HG02938 (cell line): ENCODE measurements around the gene SLC25A43.
"Not testable (repeated sequence)": the region's sequence is repeated elsewhere in the genome, so short reads cannot be mapped to it uniquely, and the experiment has no call there.

Experiments
- ATAC-seq: cut with Tn5 transposase; IDR thresholded peaks from one replicate; pipeline ENCODE4 v1.9.1; 2021; ENCODE audit warnings: mild to moderate bottlenecking, moderate library complexity; ENCODE audit not compliant: unreplicated experiment

The SLC25A43 gene

DNA sequence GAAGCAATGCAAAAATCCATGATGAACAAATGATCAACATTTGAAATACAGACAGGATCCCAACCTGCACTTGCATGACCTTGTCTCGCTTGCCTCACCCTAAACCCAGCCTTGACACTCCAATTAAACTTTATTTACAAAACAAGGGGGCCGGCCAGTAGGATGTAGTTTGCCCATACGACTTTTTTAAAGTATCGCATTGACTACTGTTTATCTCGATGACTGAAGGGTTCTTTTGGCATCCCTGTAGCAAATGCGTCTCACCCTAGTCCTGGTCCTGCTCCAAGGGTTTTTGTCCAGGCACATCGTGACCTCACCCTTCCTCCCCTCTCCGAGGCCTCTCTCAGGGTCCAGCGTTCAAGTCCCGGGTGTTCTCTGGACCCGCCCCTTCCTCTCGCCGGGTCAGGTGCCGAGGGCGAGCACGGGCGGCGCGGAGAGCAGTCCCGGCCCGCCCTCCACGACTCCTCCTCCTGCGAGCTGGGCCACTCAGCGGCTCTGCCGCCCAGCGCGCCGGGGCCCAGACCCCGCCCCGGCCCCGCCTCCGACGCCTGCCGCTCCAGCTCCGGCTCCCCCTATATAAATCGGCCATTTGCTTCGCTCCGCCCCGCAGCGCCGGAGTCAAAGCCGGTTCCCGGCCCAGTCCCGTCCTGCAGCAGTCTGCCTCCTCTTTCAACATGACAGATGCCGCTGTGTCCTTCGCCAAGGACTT, 68.9 kb downstream of the SLC25A43 start, which contains the start of gene SLC25A5:
TSS of gene SLC25A5 (plus strand) at position 603 of the 709 bp plus-strand sequence. CDS start at position 675, 72 bp downstream.
- ATAC-seq: peak; percentile 63

DNA sequence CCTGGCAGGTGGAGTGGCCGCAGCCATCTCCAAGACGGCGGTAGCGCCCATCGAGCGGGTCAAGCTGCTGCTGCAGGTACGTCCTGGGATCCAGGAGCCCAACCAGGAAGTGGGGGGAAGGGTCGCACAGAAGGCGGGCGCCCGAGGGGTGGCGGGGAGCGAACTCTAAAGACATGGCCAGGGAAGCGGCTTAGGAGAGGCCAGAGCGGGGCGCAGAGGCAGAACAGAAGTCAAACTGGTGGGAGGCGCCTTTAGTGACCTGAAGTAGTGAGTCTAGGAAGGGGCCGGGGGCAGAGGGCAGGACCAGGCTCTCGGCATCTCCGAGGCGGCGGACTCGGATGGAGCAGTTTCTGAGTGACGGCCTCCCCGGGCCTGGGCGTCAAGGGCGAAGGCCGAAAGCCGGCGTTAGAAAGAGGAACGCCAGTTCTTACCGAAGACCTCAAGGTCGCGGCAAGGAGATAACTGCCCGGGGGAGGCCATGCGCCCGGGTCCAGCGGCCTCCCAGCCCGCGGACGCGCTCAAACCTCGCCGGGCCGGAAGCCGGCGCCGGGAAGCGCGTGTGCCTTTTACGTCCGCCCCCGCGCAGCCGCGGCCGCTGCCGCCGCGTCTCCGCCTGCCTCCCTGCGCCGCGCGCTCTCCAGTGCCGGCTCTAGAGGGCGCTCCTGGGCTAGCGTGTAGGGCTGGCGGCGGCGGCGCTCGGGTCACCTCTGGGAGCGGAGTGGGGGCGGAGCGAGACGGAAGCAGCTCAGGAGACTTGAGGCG, 69.6 kb downstream of the SLC25A43 start:
- ATAC-seq: peak; percentile 48

DNA sequence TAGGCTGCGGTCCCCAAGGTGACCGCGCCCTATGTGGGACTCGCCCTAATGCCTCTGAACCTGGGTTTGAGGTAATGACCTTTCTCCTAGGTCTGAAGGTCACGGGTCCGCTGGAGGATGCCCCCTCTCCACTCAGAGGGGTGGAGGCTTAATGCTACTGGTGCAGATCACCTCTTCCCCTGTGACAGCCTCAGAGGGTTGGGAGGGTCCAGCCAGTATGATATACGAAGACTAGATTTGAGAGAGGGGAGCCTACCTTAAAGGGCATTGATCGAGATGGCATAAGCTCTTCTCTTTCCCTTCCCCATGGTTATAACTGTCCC, 70.1 kb downstream of the SLC25A43 start:
- ATAC-seq: no peak

DNA sequence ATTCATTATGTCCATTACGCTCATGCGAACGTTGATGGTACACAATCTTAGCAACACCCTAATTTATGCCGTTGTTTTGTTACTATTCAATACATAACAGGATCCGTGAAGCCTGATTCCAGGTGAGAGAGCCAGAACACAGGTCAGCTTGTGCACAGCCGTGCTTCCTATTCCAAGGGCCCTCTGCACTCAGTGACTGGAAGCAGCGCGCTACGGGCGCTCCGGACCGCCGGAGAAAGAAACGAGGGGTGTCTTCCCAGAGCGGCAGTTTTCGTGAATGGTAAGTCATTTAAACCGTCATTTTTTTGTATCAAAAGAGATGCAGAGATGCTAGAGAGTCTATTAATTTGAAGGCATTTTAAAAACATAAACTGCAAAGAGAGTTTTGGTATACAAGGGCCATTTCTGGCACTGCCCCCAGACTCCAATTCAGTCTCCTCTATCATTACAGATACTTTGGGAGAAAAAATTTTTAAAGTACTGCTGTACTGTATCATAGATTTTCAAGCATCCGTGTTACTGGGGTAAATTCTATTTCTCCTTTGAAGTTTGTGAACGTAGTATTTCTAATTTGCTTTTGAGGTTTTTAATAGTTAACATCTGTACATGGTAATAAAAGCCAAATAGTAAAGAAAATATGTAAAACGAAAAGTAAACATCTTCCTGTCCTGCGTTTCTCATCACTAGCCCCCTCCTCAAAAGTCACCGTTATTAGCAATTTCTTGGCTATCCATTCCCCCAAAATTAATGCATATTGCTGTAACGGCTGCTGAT, 75.7 kb downstream of the SLC25A43 start:
- ATAC-seq: no peak

DNA sequence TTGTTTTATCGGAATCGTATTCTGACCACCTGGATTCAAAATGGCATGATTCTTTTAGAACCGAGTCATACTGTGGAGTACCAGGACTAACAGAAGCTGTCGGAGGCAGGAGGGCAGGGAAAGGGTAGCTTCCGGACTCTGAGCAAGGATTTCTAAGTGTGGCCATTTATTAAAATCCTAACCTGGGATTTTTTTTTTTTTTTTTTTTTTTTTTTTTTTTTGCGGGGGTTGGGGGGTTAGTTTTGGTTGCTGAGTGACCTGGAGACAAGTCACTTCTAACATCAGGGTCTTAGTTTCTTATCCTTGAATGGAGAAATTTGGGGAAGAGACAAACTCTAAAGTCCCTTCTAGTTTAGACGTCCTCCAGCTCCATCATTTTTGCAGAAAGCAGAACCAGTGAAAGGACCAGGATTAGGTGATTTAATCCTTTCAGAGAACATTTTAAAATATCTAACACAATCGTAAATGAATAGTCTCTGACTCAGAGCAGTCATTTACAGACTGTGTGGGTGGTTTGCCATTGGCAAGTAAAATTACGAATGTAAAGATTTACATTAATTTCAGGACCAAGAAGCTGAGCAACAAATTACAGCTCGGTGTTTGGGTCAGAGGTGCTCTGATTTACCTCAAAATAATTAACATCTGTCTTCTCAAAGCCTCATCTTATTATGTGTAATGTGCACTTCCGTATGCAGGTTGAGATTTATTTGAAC, 76.4 kb downstream of the SLC25A43 start:
- no peak for ATAC-seq

DNA sequence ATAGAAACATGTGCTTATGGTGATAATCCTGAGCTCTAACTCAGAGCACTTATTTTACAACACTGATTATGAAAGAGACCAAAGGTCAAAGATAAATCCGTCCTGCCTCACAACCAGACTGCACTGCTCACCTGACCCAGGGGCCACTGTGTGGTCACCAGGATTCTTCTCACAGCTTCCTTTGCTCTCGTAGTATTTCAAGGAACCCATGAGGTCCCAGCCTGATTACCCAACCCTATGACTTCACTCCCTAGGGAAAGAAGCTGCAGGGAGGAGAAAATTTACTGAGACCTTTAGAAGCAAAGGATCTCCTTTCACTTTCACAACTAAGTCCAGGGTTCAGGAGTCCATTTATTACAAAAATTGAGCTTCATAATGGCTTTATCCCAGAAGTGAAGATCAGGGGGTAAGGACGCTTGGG, 78.7 kb downstream of the SLC25A43 start:
- no peak for ATAC-seq

DNA sequence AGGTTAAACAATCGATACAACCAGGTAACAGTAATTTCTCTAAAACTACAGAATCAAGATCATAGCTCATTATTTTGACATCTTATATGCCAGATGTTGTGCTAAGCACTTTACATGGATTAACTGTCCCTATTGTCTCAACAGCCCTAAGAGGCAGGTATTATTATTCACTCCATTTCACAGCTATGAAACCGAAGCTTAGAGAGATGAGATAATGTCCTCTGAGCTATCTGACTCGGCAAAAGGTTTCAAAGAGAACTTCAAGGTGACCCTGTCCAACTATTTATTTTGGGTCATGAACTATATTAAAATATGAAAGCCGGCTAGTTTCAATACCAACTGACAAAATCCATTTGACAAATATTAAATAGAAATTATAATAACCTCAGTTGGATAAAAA, 79.4 kb downstream of the SLC25A43 start:
- ATAC-seq: no peak

DNA sequence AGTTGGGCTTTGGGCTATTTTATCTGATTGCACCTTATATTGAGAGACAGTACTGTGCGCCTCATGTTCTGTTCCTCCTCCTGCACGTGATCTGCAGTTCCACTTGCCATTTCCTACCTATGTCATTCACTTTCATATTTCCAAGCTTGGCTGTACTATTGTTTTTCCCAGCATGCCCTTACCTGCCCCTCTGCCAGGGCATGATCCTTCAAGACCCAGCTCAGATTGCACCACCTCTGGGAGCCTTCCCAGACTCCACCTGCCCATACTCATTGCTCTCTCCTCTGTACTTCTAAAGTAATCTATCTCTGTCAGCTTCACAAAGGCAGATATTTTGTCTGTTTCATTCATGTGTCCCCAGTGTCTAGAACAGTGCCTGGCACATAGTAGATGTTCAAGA, 80.7 kb downstream of the SLC25A43 start:
- ATAC-seq: no peak

DNA sequence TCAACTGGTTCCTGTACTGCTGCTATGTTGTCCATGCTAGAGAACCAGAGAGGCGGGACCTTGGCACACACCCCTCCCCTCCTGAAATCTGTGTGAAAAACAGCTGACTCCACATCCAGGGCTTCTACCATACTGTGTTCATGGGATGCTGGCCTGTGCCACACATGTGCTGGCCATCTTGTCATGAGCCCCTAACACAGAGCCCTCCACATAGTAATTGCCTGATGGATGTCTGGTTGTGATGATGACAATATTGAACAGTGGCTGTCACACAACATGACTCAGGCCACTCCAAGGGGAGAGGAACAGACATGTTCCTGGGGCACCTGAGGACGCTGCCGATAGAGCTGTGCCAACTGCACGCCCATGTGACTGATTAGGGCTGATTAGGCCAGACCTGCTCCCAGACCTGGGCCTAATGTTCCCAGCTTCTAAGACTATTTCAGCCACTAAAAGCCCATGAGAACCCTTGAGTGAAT, 82.2 kb downstream of the SLC25A43 start:
- ATAC-seq: no peak

DNA sequence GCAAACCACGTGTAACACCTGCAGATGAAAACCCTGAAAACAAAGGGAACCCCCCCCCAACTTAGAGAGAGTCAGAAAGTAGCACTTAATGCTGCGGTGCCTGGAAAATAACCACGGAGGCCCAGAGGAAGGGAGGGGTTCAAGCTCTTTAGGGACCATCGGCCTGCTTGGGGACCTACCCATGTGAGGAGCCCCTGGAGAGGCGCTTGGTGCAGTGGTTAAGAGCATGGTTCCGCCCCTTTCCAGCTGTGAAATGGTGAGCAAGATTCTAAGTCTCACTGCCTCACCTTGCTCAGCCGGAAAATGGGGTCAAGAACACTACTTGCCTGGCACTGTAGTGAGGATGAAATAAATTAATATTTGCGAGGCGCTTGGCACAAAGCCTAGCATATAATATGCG, 82.9 kb downstream of the SLC25A43 start:
- ATAC-seq: no peak

DNA sequence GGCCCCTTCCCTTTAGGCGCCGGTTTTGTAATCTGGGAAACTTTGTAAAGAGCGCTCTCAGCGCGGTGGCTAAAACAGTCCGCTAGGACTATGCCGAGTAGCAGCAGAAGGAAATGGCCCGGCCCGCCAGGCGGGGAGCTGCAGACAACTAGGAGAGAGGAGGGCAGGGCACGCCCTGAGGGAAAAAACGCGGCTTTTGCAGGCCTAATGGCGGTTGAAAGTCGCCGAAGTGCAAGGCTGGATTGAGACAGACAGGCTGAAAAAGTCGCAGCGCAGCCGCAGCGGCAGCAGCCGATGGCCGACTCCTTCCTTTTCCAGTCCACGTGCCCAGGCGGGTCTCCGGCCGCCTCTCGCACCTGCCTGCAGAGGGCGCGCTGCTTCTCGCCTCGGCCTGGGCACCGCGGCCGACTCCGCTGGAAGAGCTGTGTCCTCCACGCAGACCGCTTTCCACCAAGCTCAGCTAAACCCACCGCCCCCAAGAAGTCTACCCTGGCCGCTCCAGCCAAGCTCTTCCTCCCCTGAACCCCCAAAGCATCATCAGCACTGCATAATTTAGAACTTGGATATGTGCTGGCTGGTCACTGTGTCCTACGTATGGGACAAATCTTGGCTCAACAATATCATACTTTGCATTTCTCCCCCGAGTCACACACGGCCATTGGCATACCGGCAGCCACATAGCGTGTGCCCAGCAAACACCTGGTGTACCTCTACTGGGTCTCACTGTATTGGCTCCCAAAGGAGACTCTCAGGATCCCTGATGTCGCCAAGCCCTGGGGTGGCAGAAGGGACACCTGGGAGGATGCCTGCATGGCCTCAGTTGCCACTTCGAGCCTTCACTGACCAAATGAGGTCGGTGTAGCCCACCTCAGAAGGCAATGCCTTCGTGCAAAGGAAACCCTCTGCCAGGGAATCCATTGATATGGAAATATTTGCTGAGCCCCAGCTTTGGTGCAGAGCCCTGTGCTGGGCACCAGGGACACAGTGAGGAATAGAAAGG, 83.6 kb downstream of the SLC25A43 start:
- peak; percentile 62 for ATAC-seq

DNA sequence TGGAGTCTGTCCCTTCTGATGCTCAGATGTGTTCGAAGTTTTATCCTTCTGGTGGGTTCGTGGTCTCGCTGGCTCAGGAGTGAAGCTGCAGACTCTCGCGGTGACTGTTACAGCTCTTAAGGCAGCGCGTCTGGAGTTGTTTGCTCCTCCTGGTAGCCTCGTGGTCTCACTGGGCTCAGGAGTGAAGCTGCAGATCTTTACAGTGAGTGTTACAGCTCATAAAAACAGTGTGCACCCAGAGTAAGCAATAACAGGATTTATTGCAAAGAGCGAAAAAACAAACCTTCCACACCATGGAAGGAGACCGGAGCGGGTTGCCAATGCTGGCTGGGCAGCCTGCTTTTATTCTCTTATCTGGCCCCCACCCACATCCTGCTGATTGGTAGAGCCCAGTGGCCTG, 87.6 kb downstream of the SLC25A43 start:
- no peak for ATAC-seq

DNA sequence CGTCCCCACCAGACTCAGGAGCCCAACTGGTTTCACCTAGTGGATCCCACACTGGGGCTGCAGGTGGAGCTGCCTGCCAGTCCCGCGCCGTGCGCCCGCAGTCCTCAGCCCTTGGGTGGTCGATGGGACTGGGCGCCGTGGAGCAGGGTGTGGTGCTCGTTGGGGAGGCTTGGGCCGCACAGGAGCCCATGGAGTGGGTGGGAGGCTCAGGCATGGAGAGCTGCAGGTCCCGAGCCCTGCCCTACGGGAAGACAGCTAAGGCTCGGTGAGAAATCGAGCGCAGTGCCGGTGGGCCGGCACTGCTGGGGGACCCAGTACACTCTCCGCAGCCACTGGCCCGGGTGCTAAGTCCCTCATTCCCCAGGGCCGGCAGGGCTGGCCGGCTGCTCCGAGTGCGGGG, 88.6 kb downstream of the SLC25A43 start:
- not testable (repeated sequence) for ATAC-seq

DNA sequence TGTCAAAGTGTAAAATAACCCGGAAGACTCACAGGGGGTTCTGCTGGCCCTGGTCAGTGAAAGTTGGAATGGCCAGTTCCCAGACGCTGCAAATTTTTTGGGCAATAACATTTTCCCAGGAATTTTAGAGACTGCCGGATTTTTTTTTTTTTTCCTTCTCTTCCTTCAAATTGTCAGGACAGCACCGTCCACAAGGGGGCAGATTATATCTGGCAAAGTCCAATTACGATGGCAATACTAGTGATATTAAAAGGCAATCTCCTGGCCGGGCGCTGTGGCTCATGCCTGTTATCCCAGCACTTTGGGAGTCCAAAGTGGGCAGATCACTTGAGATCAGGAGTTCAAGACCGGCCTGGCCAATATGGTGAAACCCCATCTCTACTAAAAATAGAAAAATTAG, 89.6 kb downstream of the SLC25A43 start:
- no peak for ATAC-seq

DNA sequence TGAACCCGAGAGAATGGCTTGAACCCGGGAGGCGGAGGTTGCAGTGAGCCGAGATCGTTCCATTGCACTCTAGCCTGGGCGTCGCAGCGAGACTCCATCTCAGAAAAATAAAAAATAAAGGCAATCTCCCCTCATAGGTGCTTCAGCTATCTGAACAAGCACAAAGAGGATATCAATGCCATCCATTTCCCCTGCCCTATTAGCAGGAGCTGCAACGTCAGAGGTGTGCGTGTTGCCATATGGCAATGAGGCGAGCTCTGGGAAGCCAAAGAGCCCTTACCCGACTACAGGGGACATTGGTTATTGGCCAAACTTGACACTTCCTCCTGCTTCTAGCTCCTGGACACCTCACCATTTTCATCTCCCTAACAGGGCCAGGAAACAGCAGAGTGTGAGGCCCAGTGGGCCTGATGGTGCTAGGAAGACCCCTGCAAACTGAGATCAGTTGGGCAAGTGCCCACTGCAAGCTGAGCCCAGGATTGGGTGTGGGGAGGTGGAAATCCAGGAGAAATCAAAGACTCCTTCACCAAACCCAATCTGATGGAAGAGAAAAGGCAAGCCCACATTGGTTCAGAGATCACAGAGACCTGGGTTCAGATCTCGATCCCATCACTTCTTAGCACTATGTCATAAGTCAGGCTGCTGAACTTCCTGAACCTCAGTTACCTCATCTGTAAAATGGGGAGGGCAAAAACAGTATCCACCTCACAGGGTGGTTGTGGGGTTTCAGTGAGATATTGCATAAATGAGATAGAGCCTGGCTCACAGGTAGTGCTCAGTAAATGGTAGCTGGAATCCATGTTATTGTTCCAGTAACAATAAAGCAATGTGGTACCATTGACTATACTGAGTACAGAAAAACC, 90.3 kb downstream of the SLC25A43 start:
- ATAC-seq: no peak

DNA sequence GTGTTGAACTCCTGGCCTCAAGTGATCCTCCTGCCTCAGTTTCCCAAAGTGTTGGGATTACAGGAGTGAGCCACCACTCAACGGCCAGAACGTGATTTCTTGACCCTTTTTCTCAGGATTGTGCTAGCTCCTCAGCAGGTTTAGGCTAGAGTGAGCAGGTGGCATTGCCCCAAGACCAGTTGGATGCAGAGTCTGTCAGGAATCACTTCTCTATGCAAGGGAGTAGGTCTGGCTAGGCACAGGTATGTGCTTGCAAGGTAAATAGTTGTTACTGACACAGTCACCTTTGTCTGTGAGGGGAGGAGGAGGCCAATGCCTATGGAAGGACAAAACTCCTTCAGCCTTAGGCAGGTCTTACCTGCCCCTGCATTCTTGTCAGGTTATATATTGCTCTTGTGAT, 93.3 kb downstream of the SLC25A43 start:
- ATAC-seq: no peak

DNA sequence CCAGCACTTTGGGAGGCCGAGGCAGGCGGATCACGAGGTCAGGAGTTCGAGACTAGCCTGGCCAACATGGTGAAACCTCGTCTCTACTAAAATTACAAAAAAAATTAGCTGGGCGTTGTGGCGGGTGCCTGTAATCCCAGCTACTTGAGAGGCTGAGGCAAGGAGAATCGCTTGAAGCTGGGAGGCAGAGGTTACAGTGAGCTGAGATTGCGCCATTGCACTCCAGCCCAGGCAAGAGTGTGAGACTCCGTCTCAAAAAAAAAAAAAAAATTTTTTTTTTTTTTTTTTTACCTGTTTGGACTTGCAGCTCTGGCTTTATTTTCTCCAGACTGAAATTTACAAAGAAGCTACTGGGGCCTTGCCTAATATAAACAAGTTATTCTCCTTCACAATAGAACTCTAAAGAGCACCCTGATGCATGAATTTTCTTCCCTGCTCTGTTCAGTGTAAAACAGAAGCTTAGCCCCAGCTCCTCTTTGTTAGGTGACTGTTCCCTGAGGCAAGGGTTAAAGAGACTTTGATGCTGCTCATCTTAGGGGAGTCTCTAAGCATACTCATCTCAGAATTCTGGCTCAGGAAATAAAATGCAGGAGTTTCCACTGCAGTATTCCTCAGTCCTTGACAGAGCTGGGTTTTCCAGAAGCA, 94.8 kb downstream of the SLC25A43 start:
- ATAC-seq: not testable (repeated sequence)
